NB4 (cell line): ENCODE measurements around the gene IL6ST.

Experiments used
- CTCF ChIP-seq: IDR thresholded peaks from one replicate; pipeline ENCODE4 v1.5.1; 2012; ENCODE audit warnings: low read depth, low read length
- POLR2A ChIP-seq: IDR thresholded peaks from 2 replicates; pipeline ENCODE4 v1.6.1; 2011; ENCODE audit warnings: mild to moderate bottlenecking; ENCODE audit not compliant: insufficient read length; ENCODE audit errors: extremely low read depth

DNA sequence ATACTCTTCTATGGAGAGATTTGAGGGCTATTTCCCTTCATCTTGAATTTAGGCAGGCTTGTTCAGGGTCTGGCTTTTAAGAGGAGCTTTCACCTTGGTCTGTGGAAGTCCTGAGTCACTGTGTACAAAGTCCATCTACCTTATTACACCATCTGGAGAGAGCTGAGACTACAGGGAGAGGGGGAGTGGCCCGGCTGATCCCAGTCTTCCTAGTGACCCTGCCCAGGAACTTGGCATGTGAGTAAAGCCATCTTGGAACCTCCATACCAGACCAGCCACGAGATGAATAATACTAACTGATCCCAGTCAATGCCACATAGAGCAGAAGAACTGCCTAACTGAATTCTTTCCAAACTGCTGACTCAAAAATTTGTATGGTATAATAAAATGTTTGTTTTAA, 8.4 kb upstream of the IL6ST start:
- TF ChIP-seq CTCF (no peak), POLR2A (no peak)
